Measurements from ENCODE around the gene HTR3B.
A peak's percentile ranks its signal among the peaks of the same experiment; 100 is the strongest.

Gene HTR3B

DNA sequence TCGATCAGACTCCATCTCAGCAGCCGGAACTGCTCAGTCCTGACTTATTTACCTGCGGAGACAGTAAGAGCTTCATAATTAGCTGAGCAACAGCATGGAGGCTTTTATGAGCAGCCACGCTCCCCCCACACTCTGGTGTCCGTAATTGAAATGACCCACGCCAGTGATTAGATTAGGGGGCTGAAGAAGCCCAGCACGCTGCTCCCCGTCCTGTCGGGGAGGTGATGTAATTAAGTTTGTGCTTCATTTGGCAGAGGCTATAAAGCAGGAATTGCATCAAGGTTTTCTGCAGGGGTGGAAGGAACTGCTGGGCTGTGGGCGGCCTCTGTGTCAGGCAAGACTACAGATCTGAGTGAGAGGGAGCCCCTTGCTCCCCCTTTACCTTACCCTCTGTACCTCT is 47.5 kb downstream of the HTR3B start:
- H3K4me3 ChIP-seq (ENCODE audit: control insufficient read depth, low read depth, low read length), result no peak overlapping the region
- TF ChIP-seq CTCF (conservative IDR thresholded peaks at IDR 0.05; ENCODE audit: control insufficient read depth, insufficient read depth, low read depth, low read length), result no peak
- DNase-seq (ENCODE audit: low read depth), result no peak

GRCh38 chr11:113952588-113952987 is 48.0 kb downstream of the HTR3B start:
- peak; percentile 11 for DNase-seq (ENCODE audit: low read depth)
- H3K4me3 ChIP-seq (ENCODE audit: control insufficient read depth, low read depth, low read length), result no peak overlapping the region
- no peak for TF ChIP-seq CTCF (conservative IDR thresholded peaks at IDR 0.05; ENCODE audit: control insufficient read depth, insufficient read depth, low read depth, low read length)

DNA sequence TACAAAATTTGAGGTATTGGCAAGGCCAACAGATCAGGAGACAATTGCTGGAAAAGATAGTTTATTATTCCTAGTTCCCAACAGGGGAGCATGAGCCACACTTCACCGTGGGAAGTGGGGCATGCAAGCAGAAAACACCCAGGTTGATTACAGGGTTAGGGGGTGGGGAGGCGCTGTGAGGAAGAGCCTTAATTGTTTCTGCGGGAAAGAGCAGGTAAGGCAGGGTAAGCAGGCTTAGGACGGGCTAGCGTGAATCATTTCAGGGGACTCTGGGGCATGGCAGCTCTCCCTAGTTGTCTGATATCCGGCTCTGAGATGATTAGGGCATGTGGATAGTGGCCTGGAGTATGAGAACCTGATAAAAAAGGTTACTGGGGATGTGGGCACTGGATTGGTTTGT is 49.6 kb downstream of the HTR3B start:
- no peak for DNase-seq (ENCODE audit: low read depth)
- H3K4me3 ChIP-seq (ENCODE audit: control insufficient read depth, low read depth, low read length), result no peak overlapping the region
- TF ChIP-seq CTCF (conservative IDR thresholded peaks at IDR 0.05; ENCODE audit: control insufficient read depth, insufficient read depth, low read depth, low read length), result no peak

DNA sequence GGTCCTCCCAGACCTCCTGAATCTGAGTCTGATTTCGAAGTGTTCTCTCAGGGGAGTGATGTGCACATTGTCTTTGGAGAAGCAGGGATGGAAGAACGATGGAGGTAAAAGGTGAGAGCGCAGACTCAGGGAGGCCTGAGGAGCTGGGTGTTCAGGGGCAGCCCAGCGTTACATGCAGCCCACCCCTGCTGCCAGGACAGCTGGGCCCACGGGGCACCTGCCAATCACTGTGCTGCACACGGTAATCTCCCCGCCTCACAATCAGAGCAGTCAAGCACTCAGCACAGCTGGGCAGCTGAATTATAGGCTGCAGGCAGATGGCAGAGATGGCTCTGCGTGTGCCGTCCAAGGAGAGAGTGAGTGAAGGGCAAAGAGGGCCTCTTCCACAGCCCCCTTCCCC is 52.4 kb downstream of the HTR3B start:
- DNase-seq (ENCODE audit: low read depth), result no peak
- no peak for TF ChIP-seq CTCF (conservative IDR thresholded peaks at IDR 0.05; ENCODE audit: control insufficient read depth, insufficient read depth, low read depth, low read length)
- no peak overlapping the region for H3K4me3 ChIP-seq (ENCODE audit: control insufficient read depth, low read depth, low read length)

DNA sequence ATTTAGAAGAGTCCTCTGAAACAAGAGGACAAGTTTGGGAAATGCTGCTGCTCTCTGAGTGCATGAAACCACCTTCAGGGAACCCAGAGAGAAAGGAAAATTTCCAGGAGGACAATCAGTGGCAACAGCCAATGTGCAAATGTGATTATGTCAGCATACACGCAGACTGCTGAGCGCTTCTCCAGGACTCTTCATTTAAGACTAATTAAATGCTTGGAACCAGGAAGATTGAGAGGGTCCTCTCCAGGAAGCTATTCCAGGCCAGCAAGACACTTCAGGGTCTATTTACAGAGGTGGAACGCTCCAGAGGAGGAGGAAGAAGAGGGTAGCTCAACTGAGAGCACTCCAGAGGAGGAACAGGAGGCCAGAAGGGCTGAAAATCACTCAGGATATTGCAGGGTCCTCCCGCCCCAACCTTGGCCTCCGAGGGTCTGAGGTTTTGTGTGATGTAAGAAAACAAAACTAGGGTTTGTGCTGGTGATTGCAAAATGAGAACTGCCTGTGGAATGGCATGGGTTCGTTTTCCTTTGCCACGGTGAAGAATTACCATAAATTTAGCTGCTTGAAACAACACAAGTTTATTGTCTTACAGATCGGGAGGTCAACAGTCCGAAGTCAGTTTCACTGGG is 56.2 kb downstream of the HTR3B start:
- no peak overlapping the region for H3K4me3 ChIP-seq (ENCODE audit: control insufficient read depth, low read depth, low read length)
- TF ChIP-seq CTCF (conservative IDR thresholded peaks at IDR 0.05; ENCODE audit: control insufficient read depth, insufficient read depth, low read depth, low read length), result no peak
- no peak for DNase-seq (ENCODE audit: low read depth)

DNA sequence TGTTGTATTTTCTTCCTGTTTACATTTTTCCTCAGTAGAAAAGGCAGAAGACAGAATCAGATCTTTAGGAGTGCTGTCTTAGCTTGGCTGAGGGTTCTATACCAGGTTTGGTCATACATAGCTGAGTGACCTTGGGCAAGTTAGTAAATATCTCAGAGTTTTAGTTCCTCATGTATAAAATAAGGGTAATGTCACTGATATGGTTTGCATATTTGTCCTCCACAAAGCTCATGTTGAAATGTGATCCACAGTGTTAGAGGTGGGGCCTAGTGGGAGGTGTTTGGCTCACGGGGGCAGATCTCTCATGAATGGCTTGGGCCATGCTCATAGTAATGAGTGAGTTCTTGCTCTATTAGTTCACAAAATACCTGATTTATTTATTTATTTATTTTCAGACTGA is 62.8 kb downstream of the HTR3B start:
- DNase-seq (ENCODE audit: low read depth), result no peak
- no peak overlapping the region for H3K4me3 ChIP-seq (ENCODE audit: control insufficient read depth, low read depth, low read length)
- TF ChIP-seq CTCF (conservative IDR thresholded peaks at IDR 0.05; ENCODE audit: control insufficient read depth, insufficient read depth, low read depth, low read length), result no peak
